SH-SY5Y (cell line): Measurements from ENCODE around the gene CADPS2.

Source experiments
- GATA2 ChIP-seq: IDR thresholded peaks from 2 replicates; pipeline ENCODE4 v1.6.1; 2011; ENCODE audit warnings: mild to moderate bottlenecking, low read depth, low read length
- GATA3 ChIP-seq: IDR thresholded peaks from 2 replicates; pipeline ENCODE4 v1.6.1; 2011; ENCODE audit warnings: low read depth, mild to moderate bottlenecking, low read length, moderate library complexity

- TF ChIP-seq GATA3, result no peak
- TF ChIP-seq GATA2, result no peak
Observed at GRCh38 chr7:122727759-122728158, 158.5 kb downstream of the CADPS2 start.
